Measurements from ENCODE around the gene HDAC4. TPM values are rescaled to one million over a fixed set of nuclear protein-coding genes. Genes with fewer than 3 reads are reported as not detected.

HDAC4 gene
- total and polyA plus RNA-seq, 9 of the 15 experiments (the other 6 are each of a cell fraction or from before 2014, with no cell fraction given), result 0.11 to 20.2 (median 4.0) TPM

DNA sequence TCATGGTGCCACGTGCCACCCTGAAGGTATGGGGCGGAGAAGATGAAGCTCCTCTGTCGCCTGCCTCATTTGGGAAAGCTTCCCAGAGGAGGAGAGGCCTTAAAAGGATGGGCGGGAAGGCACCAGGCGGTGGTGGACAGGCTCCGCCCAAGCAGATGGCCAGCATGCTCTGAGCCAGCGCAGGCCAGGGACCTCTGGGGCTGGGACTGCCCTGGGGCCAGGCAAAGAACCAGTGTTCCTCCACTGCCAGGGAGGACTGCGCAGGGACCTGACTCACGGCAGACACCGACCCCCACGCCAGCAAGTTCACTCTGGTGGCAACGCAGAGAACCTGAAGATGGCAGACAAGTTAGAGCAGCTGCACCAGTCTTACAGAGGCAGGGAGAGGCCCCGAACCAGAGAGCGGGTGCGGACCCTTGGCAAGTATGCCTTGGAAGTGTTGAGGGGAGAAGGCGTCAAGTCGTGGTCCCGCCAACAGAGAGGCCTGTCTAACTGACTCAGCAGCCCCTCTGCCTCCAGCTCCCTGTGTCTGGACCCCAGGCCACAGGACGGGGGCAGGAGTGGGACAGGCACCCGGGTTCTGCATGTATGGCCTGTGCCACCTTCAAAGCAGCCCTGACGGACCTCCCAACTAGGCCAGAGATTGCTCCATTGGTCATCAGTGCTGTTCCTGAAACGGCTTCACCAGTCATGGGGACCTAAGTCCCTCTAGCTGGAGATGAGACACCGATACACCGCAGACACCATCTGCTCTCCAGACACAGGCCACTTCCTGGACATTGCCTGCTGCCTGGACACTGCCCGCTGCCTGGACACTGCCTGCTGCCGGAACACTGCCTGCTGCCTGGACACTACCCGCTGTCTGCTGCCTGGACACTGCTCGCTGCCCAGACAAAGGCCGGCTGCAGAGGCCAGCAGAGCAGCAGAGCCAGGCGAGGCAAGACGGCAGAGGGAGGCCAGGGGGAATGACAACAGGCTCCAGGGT lies 124.7 kb downstream of the HDAC4 start:
- H2AFZ ChIP-seq (ENCODE audit: low read depth, low read length), result peak overlapping the region; percentile 87
- H3K79me2 ChIP-seq (ENCODE audit: control insufficient read depth, insufficient read depth, low read length), result peaks cover 84% of the 10 kb centered on the region
- H3K27me3 ChIP-seq (ENCODE audit: control insufficient read depth in 2 of 2, insufficient read depth in 2 of 2, low read length in 2 of 2), result no peaks in the 10 kb centered on the region; a peak in 1 of 5 replicates
- H3K36me3 ChIP-seq (ENCODE audit: control insufficient read depth, insufficient read depth, low read length), result 0 out of 3 replicates have a peak, but pooled peaks cover 2% of the 10 kb centered on the region
- FAIRE-seq (peak; percentile 6), ATAC-seq (peak; percentile 40), DNase-seq (ENCODE audit: extremely low read depth in 1 of 4, low spot score in 3 of 4) (peak in 3 of 4 experiments; percentile 39 to 48 (median 43))
- H3K4me1 ChIP-seq (replicated peaks in 1 of 2; ENCODE audit: control insufficient read depth in 2 of 2, insufficient read depth in 2 of 2, low read length in 2 of 2), result peaks cover 66 to 67% of the 10 kb centered on the region in 2 experiments
- intact Hi-C loops (cut with micrococcal nuclease), result no loop called here
- in situ Hi-C loops (cut with MboI), result no loop called here
- ChIA-PET CTCF (ENCODE audit: low intra/inter-chr PET ratio) (no interaction called here), POLR2A (interaction anchor here (0.6 to 1.2 kb wide), 4 partner anchors 12 to 122 kb away, joined by 3 to 4 read pairs (median 3); no protein-coding TSS in a partner anchor)
- peak overlapping the region; percentile 87 for H3K4me2 ChIP-seq (ENCODE audit: insufficient read depth, low read length)
- 67% methylated on average over 16 of the region's 31 CpGs for WGBS (ENCODE audit: insufficient coverage, low coverage, missing lambda C conversion rate)
- no peaks in the 10 kb centered on the region for H4K20me1 ChIP-seq (replicated peaks; ENCODE audit: control insufficient read depth, insufficient read depth, low read length)
- peak overlapping the region; percentile 70 to 84 for H3K9ac ChIP-seq (ENCODE audit: insufficient read depth in 1 of 2, low read depth in 2 of 2, low read length in 2 of 2)
- no peaks in the 10 kb centered on the region for H3K9me3 ChIP-seq (replicated peaks; ENCODE audit: control insufficient read depth, insufficient read depth, low read depth, low read length)
- peak overlapping the region; percentile 97 for H3K27ac ChIP-seq (ENCODE audit: extremely low read depth, low read depth, low read length)
- peaks cover 3% of the 10 kb centered on the region for H3K9me1 ChIP-seq (ENCODE audit: control insufficient read depth, insufficient read depth, low read length)
- 0 out of 2 replicates have a peak overlapping the region, but pooled peaks have one; percentile 3 for H3K4me3 ChIP-seq
- no TSS peak for BruUV-seq (replicated peaks)
- TF ChIP-seq, protein P1, sequence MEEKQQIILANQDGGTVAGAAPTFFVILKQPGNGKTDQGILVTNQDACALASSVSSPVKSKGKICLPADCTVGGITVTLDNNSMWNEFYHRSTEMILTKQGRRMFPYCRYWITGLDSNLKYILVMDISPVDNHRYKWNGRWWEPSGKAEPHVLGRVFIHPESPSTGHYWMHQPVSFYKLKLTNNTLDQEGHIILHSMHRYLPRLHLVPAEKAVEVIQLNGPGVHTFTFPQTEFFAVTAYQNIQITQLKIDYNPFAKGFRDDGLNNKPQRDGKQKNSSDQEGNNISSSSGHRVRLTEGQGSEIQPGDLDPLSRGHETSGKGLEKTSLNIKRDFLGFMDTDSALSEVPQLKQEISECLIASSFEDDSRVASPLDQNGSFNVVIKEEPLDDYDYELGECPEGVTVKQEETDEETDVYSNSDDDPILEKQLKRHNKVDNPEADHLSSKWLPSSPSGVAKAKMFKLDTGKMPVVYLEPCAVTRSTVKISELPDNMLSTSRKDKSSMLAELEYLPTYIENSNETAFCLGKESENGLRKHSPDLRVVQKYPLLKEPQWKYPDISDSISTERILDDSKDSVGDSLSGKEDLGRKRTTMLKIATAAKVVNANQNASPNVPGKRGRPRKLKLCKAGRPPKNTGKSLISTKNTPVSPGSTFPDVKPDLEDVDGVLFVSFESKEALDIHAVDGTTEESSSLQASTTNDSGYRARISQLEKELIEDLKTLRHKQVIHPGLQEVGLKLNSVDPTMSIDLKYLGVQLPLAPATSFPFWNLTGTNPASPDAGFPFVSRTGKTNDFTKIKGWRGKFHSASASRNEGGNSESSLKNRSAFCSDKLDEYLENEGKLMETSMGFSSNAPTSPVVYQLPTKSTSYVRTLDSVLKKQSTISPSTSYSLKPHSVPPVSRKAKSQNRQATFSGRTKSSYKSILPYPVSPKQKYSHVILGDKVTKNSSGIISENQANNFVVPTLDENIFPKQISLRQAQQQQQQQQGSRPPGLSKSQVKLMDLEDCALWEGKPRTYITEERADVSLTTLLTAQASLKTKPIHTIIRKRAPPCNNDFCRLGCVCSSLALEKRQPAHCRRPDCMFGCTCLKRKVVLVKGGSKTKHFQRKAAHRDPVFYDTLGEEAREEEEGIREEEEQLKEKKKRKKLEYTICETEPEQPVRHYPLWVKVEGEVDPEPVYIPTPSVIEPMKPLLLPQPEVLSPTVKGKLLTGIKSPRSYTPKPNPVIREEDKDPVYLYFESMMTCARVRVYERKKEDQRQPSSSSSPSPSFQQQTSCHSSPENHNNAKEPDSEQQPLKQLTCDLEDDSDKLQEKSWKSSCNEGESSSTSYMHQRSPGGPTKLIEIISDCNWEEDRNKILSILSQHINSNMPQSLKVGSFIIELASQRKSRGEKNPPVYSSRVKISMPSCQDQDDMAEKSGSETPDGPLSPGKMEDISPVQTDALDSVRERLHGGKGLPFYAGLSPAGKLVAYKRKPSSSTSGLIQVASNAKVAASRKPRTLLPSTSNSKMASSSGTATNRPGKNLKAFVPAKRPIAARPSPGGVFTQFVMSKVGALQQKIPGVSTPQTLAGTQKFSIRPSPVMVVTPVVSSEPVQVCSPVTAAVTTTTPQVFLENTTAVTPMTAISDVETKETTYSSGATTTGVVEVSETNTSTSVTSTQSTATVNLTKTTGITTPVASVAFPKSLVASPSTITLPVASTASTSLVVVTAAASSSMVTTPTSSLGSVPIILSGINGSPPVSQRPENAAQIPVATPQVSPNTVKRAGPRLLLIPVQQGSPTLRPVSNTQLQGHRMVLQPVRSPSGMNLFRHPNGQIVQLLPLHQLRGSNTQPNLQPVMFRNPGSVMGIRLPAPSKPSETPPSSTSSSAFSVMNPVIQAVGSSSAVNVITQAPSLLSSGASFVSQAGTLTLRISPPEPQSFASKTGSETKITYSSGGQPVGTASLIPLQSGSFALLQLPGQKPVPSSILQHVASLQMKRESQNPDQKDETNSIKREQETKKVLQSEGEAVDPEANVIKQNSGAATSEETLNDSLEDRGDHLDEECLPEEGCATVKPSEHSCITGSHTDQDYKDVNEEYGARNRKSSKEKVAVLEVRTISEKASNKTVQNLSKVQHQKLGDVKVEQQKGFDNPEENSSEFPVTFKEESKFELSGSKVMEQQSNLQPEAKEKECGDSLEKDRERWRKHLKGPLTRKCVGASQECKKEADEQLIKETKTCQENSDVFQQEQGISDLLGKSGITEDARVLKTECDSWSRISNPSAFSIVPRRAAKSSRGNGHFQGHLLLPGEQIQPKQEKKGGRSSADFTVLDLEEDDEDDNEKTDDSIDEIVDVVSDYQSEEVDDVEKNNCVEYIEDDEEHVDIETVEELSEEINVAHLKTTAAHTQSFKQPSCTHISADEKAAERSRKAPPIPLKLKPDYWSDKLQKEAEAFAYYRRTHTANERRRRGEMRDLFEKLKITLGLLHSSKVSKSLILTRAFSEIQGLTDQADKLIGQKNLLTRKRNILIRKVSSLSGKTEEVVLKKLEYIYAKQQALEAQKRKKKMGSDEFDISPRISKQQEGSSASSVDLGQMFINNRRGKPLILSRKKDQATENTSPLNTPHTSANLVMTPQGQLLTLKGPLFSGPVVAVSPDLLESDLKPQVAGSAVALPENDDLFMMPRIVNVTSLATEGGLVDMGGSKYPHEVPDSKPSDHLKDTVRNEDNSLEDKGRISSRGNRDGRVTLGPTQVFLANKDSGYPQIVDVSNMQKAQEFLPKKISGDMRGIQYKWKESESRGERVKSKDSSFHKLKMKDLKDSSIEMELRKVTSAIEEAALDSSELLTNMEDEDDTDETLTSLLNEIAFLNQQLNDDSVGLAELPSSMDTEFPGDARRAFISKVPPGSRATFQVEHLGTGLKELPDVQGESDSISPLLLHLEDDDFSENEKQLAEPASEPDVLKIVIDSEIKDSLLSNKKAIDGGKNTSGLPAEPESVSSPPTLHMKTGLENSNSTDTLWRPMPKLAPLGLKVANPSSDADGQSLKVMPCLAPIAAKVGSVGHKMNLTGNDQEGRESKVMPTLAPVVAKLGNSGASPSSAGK (IDR thresholded peaks at IDR 0.05), result peak; percentile 94
- no peak for TF ChIP-seq HOXB6 (CRISPR knock-in tag; IDR thresholded peaks at IDR 0.05; ENCODE audit: borderline replicate concordance)
- TF ChIP-seq TAF7 (tag; IDR thresholded peaks at IDR 0.05), result no peak
- TF ChIP-seq ZNF76 (CRISPR knock-in tag; IDR thresholded peaks at IDR 0.05; ENCODE audit: borderline replicate concordance), result peak; percentile 8; the same call in 1 of the 2 replicates
- TF ChIP-seq, protein P2, sequence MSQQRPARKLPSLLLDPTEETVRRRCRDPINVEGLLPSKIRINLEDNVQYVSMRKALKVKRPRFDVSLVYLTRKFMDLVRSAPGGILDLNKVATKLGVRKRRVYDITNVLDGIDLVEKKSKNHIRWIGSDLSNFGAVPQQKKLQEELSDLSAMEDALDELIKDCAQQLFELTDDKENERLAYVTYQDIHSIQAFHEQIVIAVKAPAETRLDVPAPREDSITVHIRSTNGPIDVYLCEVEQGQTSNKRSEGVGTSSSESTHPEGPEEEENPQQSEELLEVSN (IDR thresholded peaks at IDR 0.05; ENCODE audit: borderline replicate concordance in 1 of 2, extremely low read depth in 1 of 2, insufficient read depth in 1 of 2, insufficient read length in 1 of 2, low read depth in 1 of 2, low read length in 1 of 2, poor library complexity in 1 of 2, severe bottlenecking in 1 of 2), result peak; percentile 85 to 86
- TF ChIP-seq L3MBTL2 (IDR thresholded peaks at IDR 0.05), result peak; percentile 73
- no peak for TF ChIP-seq RBM39 (optimal IDR thresholded peaks at IDR 0.05; ENCODE audit: low read depth, low read length)
